ENCODE results near the gene APOBEC3G. TPM values are rescaled to one million over a fixed set of nuclear protein-coding genes. Genes with fewer than 3 reads are reported as not detected.
"Not testable (repeated sequence)": the region's sequence is repeated elsewhere in the genome, so short reads cannot be mapped to it uniquely, and the experiment has no call there.

Gene APOBEC3G
- polyA plus RNA-seq, 3 donors = 33.3 to 73.6 (median 64.5) TPM

- no peak for DNase-seq
These were observed 37.6 kb upstream of the APOBEC3G start for GRCh38 chr22:39039306-39040126.

GRCh38 chr22:39040155-39040537, 36.9 kb upstream of the APOBEC3G start:
- H3K4me3 ChIP-seq (replicated peaks in 1 of 3; ENCODE audit: low read depth in 2 of 3, low read length in 3 of 3) = peak overlapping the region; percentile 62 to 86 (median 64)
- H3K27me3 ChIP-seq (ENCODE audit: control insufficient read depth in 2 of 2, insufficient read depth in 2 of 2, low read length in 2 of 2); intact Hi-C loops (cut with micrococcal nuclease); H4K20me1 ChIP-seq (ENCODE audit: insufficient read depth, low read length); H3K9me3 ChIP-seq (replicated peaks in 1 of 2; ENCODE audit: control insufficient read depth in 1 of 2, insufficient read depth in 1 of 2, low read length in 2 of 2); H3K27me3 Mint-ChIP-seq (ENCODE audit: low read depth in 3 of 3); H3K9me3 Mint-ChIP-seq; DNase-seq; H3K36me3 ChIP-seq (replicated peaks in 1 of 2; ENCODE audit: control insufficient read depth in 1 of 2, insufficient read depth in 2 of 2, low read length in 2 of 2); H3K79me2 ChIP-seq (ENCODE audit: insufficient read depth, low read length): not testable (repeated sequence)
- WGBS (ENCODE audit: insufficient coverage) = 64% methylated on average over 2 of the region's 14 CpGs
- peak overlapping the region; percentile 61 for H3K4me2 ChIP-seq (replicated peaks; ENCODE audit: extremely low read depth, low read length, poor library complexity, severe bottlenecking)
- H3K9ac ChIP-seq (ENCODE audit: insufficient read depth, low read length, poor library complexity, severe bottlenecking) = peak overlapping the region; percentile 73
- H3K27ac ChIP-seq (ENCODE audit: low read depth in 1 of 2, low read length in 2 of 2) = peak overlapping the region; percentile 63 to 87
- Mint-ChIP-seq H3K4me1 (peaks cover 28% of the 10 kb centered on the region), H3K27ac (peak overlapping the region in 6 of 7 donors; percentile 8 to 82 (median 66)), H3K36me3 (peaks cover 10 to 17% of the 10 kb centered on the region in 2 donors), H3K4me3 (peak overlapping the region; percentile 79 to 82)
- peak overlapping the region; percentile 84 for H2AFZ ChIP-seq (ENCODE audit: insufficient read depth, low read depth, low read length, poor library complexity, severe bottlenecking)
- peaks cover 16 to 20% of the 10 kb centered on the region in 2 donors for H3K4me1 ChIP-seq (ENCODE audit: control insufficient read depth in 1 of 2, insufficient read depth in 2 of 2, low read length in 2 of 2)

More at GRCh38 chr22:39039306-39040126, 37.6 kb upstream of the APOBEC3G start:
- Histone ChIP-seq H3K9me3 (replicated peaks in 1 of 2; ENCODE audit: control insufficient read depth in 1 of 2, insufficient read depth in 1 of 2, low read length in 2 of 2) (no peaks in the 10 kb centered on the region), H3K36me3 (replicated peaks in 1 of 2; ENCODE audit: control insufficient read depth in 1 of 2, insufficient read depth in 2 of 2, low read length in 2 of 2) (peaks cover 0 to 10% of the 10 kb centered on the region in 2 donors), H3K4me2 (replicated peaks; ENCODE audit: extremely low read depth, low read length, poor library complexity, severe bottlenecking) (peak overlapping the region; percentile 61), H3K4me3 (replicated peaks in 1 of 3; ENCODE audit: low read depth in 2 of 3, low read length in 3 of 3) (peak overlapping the region in 1 of 3 experiments; percentile 86), H3K27ac (ENCODE audit: low read depth in 1 of 2, low read length in 2 of 2) (peak overlapping the region; percentile 63 to 87), H3K79me2 (ENCODE audit: insufficient read depth, low read length) (peaks cover 9% of the 10 kb centered on the region), H4K20me1 (ENCODE audit: insufficient read depth, low read length) (no peaks in the 10 kb centered on the region), H3K27me3 (ENCODE audit: control insufficient read depth in 2 of 2, insufficient read depth in 2 of 2, low read length in 2 of 2) (no peaks in the 10 kb centered on the region), H3K4me1 (ENCODE audit: control insufficient read depth in 1 of 2, insufficient read depth in 2 of 2, low read length in 2 of 2) (peaks cover 16 to 20% of the 10 kb centered on the region in 2 donors), H2AFZ (ENCODE audit: insufficient read depth, low read depth, low read length, poor library complexity, severe bottlenecking) (peak overlapping the region; percentile 84), H3K9ac (ENCODE audit: insufficient read depth, low read length, poor library complexity, severe bottlenecking) (no peak overlapping the region)
- intact Hi-C loops (cut with micrococcal nuclease) = no loop called here
- Mint-ChIP-seq H3K9me3 (peaks cover 0 to 1% (median 0%) of the 10 kb centered on the region in 7 donors), H3K27ac (peak overlapping the region in 6 of 7 donors; percentile 8 to 82 (median 44)), H3K36me3 (peaks cover 6 to 13% of the 10 kb centered on the region in 2 donors), H3K4me1 (peaks cover 24% of the 10 kb centered on the region), H3K4me3 (peak overlapping the region; percentile 79 to 82), H3K27me3 (ENCODE audit: low read depth in 3 of 3) (no peaks in the 10 kb centered on the region)
- WGBS (ENCODE audit: insufficient coverage) = 93% methylated on average over 9 of the region's 19 CpGs
- TF ChIP-seq CTCF (IDR thresholded peaks at IDR 0.05) = no peak

- Histone ChIP-seq H3K4me2 (replicated peaks; ENCODE audit: extremely low read depth, low read length, poor library complexity, severe bottlenecking) (peak within 1 kb of the TSS; percentile 91), H3K9ac (ENCODE audit: insufficient read depth, low read length, poor library complexity, severe bottlenecking) (peak within 1 kb of the TSS; percentile 73), H3K4me1 (ENCODE audit: control insufficient read depth in 1 of 2, insufficient read depth in 2 of 2, low read length in 2 of 2) (peaks cover 16 to 20% of the 10 kb centered on the region in 2 donors), H3K4me3 (replicated peaks in 1 of 3; ENCODE audit: low read depth in 2 of 3, low read length in 3 of 3) (peak within 1 kb of the TSS; percentile 62 to 86 (median 64)), H3K27ac (ENCODE audit: low read depth in 1 of 2, low read length in 2 of 2) (peak within 1 kb of the TSS; percentile 63 to 87), H2AFZ (ENCODE audit: insufficient read depth, low read depth, low read length, poor library complexity, severe bottlenecking) (peak within 1 kb of the TSS; percentile 84)
- H4K20me1 ChIP-seq (ENCODE audit: insufficient read depth, low read length); H3K27me3 ChIP-seq (ENCODE audit: control insufficient read depth in 2 of 2, insufficient read depth in 2 of 2, low read length in 2 of 2); H3K79me2 ChIP-seq (ENCODE audit: insufficient read depth, low read length); H3K36me3 ChIP-seq (replicated peaks in 1 of 2; ENCODE audit: control insufficient read depth in 1 of 2, insufficient read depth in 2 of 2, low read length in 2 of 2); intact Hi-C loops (cut with micrococcal nuclease); H3K27me3 Mint-ChIP-seq (ENCODE audit: low read depth in 3 of 3); H3K9me3 ChIP-seq (replicated peaks in 1 of 2; ENCODE audit: control insufficient read depth in 1 of 2, insufficient read depth in 1 of 2, low read length in 2 of 2); H3K9me3 Mint-ChIP-seq: not testable (repeated sequence)
- H3K36me3 Mint-ChIP-seq = peaks cover 16 to 23% of the 10 kb centered on the region in 2 donors
- DNase-seq = peak; percentile 18 to 23 (median 20)
- peaks cover 34% of the 10 kb centered on the region for H3K4me1 Mint-ChIP-seq
- under 1% methylated on average over 12 of the region's 21 CpGs for WGBS (ENCODE audit: insufficient coverage)
- H3K27ac Mint-ChIP-seq = peak within 1 kb of the TSS; percentile 73 to 90 (median 84)
- peak within 1 kb of the TSS; percentile 79 to 90 for H3K4me3 Mint-ChIP-seq
These were observed 36.4 kb upstream of the APOBEC3G start, which contains the start of gene APOBEC3F for GRCh38 chr22:39040538-39041296. Gene APOBEC3F, plus strand, starts transcription at chr22:39040864. Its CDS starts 97 bp downstream, at chr22:39040961.
